Left lung (tissue), 10 donors: Measurements from ENCODE around the gene ZNF845. TPM values are rescaled to one million over a fixed set of nuclear protein-coding genes. Genes with fewer than 3 reads are reported as not detected.

Source experiments
- ATAC-seq: fragments of 200-7000 bp; cut with Tn5 transposase; one replicate; pipeline ENCODE4 v1.9.1; 2020; ENCODE audit warnings: moderate library complexity
- DNase-seq, 4 donors: peaks; one replicate each; pipeline ENCODE4 v3.0.0-alpha.2; 2013 to 2020
- H3K27ac ChIP-seq, 2 donors: fragments of 200-600 bp; sonication (generic) in 1 of 2; one replicate each; pipeline versions ENCODE4 v1.5.0 to v1.8.0; 2020 to 2021
- H3K27me3 ChIP-seq, 2 donors: fragments of 200-600 bp; sonication (generic) in 1 of 2; one replicate each; pipeline versions ENCODE4 v1.5.0 to v1.8.0; 2020 to 2021
- H3K36me3 ChIP-seq, 2 donors: fragments of 200-600 bp; sonication (generic) in 1 of 2; one replicate each; pipeline versions ENCODE4 v1.5.0 to v1.8.0; 2020 to 2021
- H3K4me1 ChIP-seq, 2 donors: fragments of 200-600 bp; one replicate each; pipeline ENCODE4 v1.8.0; 2021
- H3K4me3 ChIP-seq, 2 donors: fragments of 200-600 bp; sonication (generic) in 1 of 2; one replicate each; pipeline versions ENCODE4 v1.5.0 to v1.8.0; 2020 to 2021; ENCODE audit warnings: mild to moderate bottlenecking in 1 of 2
- H3K9me3 ChIP-seq, 2 donors: fragments of 200-600 bp; sonication (generic) in 1 of 2; one replicate each; pipeline versions ENCODE4 v1.5.0 to v1.8.0; 2020 to 2021
- intact Hi-C, 2 donors: fragments of 100-400 bp; cut with DNase I; formaldehyde crosslinking; loops; one replicate each; pipeline versions ENCODE4 v1.11.2 to v1.14.2; 2022
- polyA plus RNA-seq, 6 donors: library from polyadenylated mRNA; unstranded; fragments of 120-200 nt; gene quantifications; one replicate each; pipeline ENCODE4 v1.2.1, GENCODE V29; 2013; ENCODE audit not compliant: insufficient read length in 6 of 6
- total RNA-seq, 2 donors: library from RNA; stranded (reverse); fragmentation: NEBNext Ultra II Directional; extraction: Animal tissue kit (Norgen Biotek cat#: 25700); gene quantifications; one replicate each; pipeline ENCODE4 v1.2.1, GENCODE V29; 2021
- TF ChIP-seq, protein P1 (sequence below), 2 donors: fragments of 200-600 bp; sonication (generic) in 1 of 2; IDR thresholded peaks; one replicate each; pipeline versions ENCODE4 v1.5.0 to v1.8.0; 2021; ENCODE audit warnings: antibody characterized with exemption in 2 of 2
- donor health status: DM: no; HTN: yes; CAD: no.
- donor health status: DM: no; HTN: no; CAD: no.

ZNF845 gene
- total and polyA plus RNA-seq, 8 donors: 7.0 to 10.3 (median 9.0) TPM

DNA sequence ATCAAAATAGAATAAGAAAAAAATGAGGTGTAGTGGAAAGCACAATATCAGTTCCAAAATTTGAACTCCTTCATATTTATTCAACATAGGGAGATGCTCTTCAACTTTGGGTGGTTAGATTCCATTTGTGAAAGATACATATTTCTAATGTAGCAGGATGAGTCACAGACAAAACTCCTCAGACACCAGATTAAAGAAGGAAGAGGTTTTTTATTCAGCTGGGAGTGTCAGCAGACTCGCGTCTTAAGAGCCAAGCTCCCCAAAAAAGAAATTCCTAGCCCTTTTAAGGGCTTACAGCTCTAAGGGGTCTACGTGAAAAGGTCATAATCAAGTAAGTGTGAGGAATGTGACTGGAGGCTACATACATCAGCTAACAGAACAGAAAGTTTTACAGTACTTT, 54.6 kb downstream of the ZNF845 start:
- Histone ChIP-seq H3K36me3 (peaks cover 0 to 18% of the 10 kb centered on the region in 2 donors), H3K27me3 (no peaks in the 10 kb centered on the region), H3K27ac (no peak overlapping the region), H3K9me3 (peaks cover 0 to 93% of the 10 kb centered on the region in 2 donors), H3K4me3 (no peak overlapping the region), H3K4me1 (no peaks in the 10 kb centered on the region)
- ATAC-seq (no peak), DNase-seq (no peak)
- TF ChIP-seq, protein P1, sequence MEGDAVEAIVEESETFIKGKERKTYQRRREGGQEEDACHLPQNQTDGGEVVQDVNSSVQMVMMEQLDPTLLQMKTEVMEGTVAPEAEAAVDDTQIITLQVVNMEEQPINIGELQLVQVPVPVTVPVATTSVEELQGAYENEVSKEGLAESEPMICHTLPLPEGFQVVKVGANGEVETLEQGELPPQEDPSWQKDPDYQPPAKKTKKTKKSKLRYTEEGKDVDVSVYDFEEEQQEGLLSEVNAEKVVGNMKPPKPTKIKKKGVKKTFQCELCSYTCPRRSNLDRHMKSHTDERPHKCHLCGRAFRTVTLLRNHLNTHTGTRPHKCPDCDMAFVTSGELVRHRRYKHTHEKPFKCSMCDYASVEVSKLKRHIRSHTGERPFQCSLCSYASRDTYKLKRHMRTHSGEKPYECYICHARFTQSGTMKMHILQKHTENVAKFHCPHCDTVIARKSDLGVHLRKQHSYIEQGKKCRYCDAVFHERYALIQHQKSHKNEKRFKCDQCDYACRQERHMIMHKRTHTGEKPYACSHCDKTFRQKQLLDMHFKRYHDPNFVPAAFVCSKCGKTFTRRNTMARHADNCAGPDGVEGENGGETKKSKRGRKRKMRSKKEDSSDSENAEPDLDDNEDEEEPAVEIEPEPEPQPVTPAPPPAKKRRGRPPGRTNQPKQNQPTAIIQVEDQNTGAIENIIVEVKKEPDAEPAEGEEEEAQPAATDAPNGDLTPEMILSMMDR (IDR thresholded peaks at IDR 0.05): no peak
- intact Hi-C loops: no loop called here

DNA sequence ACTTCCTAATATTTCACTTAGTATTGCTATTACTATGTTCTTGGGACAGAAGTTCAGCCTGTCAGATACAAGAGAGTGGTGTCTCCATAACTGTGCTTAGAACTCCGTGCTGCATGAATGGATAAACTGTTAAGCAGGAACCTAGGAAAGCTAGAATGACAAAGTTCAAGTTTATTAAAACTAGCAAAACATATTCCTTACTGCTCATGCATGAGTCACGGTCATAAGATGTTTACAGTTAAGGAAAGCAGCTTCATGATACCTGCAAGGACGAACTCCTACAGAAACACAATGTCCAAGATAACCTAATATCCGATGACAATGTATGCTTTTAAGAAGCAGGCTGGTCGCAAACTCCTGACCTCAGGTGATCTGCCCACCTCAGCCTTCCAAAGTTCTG, 55.4 kb downstream of the ZNF845 start:
- intact Hi-C loops: no loop called here
- DNase-seq (no peak), ATAC-seq (no peak)
- no peaks in the 10 kb centered on the region for H3K27me3 ChIP-seq
- no peak overlapping the region for H3K4me3 ChIP-seq
- TF ChIP-seq, protein P1 (IDR thresholded peaks at IDR 0.05): no peak
- H3K27ac ChIP-seq: no peak overlapping the region
- peaks cover 0 to under 1% of the 10 kb centered on the region in 2 donors for H3K4me1 ChIP-seq
- peaks cover 0 to 86% of the 10 kb centered on the region in 2 donors for H3K9me3 ChIP-seq
- H3K36me3 ChIP-seq: peaks cover 0 to 18% of the 10 kb centered on the region in 2 donors

DNA sequence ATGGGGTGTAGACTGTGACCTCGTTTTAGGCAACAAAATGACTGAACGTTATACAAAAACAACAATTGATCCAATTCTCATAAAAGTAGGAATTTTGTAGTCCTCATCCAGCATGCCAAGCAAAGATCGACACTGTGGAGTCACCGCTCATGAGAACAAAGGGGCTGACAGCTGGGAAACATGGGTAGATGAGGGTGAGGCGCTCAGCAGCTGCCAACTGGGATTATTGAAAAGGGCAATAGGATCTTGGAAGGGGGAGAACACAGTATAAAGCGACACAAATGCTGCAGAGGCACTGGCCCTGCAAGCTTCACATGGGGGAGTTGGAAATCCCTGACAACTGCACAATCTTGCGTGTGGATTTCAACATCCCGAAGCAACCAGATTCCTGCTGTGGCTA, 56.0 kb downstream of the ZNF845 start:
- DNase-seq (no peak), ATAC-seq (no peak)
- TF ChIP-seq, protein P1 (IDR thresholded peaks at IDR 0.05): no peak
- Histone ChIP-seq H3K27me3 (no peaks in the 10 kb centered on the region), H3K9me3 (peaks cover 0 to 79% of the 10 kb centered on the region in 2 donors), H3K36me3 (peaks cover 0 to 17% of the 10 kb centered on the region in 2 donors), H3K27ac (no peak overlapping the region), H3K4me1 (peaks cover 0 to 7% of the 10 kb centered on the region in 2 donors), H3K4me3 (no peak overlapping the region)
- intact Hi-C loops: no loop called here

DNA sequence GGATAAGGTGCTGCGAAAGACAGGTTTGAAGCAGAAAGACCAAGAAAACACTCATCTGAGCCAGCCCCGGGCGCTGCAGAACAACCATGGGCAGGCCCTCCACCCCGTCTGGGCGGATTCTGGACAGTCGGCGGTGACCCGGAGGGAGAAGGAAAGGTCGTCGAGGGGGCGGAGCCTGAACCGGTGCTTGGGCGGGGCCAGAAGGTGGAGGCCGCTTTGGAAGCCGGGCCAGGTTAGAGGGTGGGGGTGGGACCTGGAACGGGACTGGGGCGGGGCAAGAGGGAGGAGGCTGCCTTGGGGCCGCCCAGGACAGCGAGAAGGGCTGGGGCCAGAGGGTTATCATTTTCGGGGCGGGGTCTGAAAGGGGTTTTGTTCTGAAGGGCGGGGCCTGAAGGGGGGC, 56.4 kb downstream of the ZNF845 start:
- H3K36me3 ChIP-seq: peaks cover 0 to 13% of the 10 kb centered on the region in 2 donors
- H3K9me3 ChIP-seq: peaks cover 0 to 75% of the 10 kb centered on the region in 2 donors
- intact Hi-C loops: no loop called here
- no peak for DNase-seq
- H3K27me3 ChIP-seq: no peaks in the 10 kb centered on the region
- H3K4me1 ChIP-seq: peaks cover 0 to 7% of the 10 kb centered on the region in 2 donors
- no peak overlapping the region for H3K4me3 ChIP-seq
- TF ChIP-seq, protein P1 (IDR thresholded peaks at IDR 0.05): no peak
- no peak overlapping the region for H3K27ac ChIP-seq
- no peak for ATAC-seq

DNA sequence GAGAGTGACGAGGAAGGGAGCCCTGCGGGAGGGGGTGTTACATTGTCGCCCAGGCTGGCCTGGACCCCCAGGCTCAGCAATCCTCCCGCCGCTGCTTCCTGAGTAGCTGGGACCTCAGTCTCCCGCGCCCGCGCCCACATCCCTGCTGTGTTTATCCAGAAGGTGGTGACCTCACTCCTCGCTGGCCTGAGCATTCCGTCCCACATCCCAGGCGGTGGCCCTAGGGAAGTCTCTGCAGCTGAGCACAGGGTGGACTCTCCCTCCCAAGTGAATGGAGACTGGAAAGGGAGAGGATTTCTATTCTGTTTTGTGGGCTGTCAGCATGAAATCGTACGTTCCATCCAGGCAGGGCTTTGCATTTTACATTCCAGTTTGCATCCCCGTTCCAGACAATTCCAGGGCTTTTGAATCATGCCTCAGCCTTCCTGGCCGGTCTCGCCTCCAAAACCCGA, 61.0 kb downstream of the ZNF845 start:
- Histone ChIP-seq H3K9me3 (peaks cover 0 to 30% of the 10 kb centered on the region in 2 donors), H3K36me3 (peaks cover 0 to 17% of the 10 kb centered on the region in 2 donors), H3K27me3 (no peaks in the 10 kb centered on the region), H3K4me1 (peaks cover 4 to 24% of the 10 kb centered on the region in 2 donors), H3K4me3 (peak overlapping the region; percentile 72 to 74), H3K27ac (peak overlapping the region; percentile 73 to 81)
- intact Hi-C loops: no loop called here
- TF ChIP-seq, protein P1 (IDR thresholded peaks at IDR 0.05): no peak
- ATAC-seq (peak; percentile 45), DNase-seq (peak in 3 of 4 donors; percentile 50 to 84 (median 52))
